H1 (cell line): ENCODE measurements around the gene CNOT2.

Experiments used
- CTBP2 ChIP-seq: IDR thresholded peaks from 2 replicates; pipeline ENCODE4 v1.7.0; 2011; ENCODE audit warnings: borderline replicate concordance, mild to moderate bottlenecking, moderate library complexity, mixed read lengths, low read length; ENCODE audit not compliant: insufficient read depth, insufficient read length
- EP300 ChIP-seq, 2 experiments: IDR thresholded peaks; 1 replicate in 1 of 2; 2 replicates in 1 of 2; pipeline ENCODE4 v1.6.1; 2011 to 2012; ENCODE audit warnings: low read depth in 2 of 2, low read length in 2 of 2, mild to moderate bottlenecking in 2 of 2, borderline replicate concordance in 1 of 2, inconsistent platforms in 1 of 2, moderate library complexity in 1 of 2
- EZH2 ChIP-seq: fragments of 200-600 bp; sonication (generic); IDR thresholded peaks from 2 replicates; pipeline ENCODE4 v1.7.1; 2012; ENCODE audit warnings: low read depth, mild to moderate bottlenecking, moderate library complexity, low read length, inconsistent platforms; ENCODE audit not compliant: severe bottlenecking
- KDM1A ChIP-seq: fragments of 200-600, 300-600 bp; sonication (generic); IDR thresholded peaks from 2 replicates; pipeline ENCODE4 v1.7.1; 2016; ENCODE audit warnings: mild to moderate bottlenecking, low read length, borderline replicate concordance
- POLR2A ChIP-seq, 2 experiments: IDR thresholded peaks; 1 replicate in 1 of 2; 2 replicates in 1 of 2; pipeline ENCODE4 v1.6.1; 2011; ENCODE audit warnings: low read depth in 2 of 2, low read length in 2 of 2, mild to moderate bottlenecking in 2 of 2; ENCODE audit errors: control extremely low read depth in 1 of 2
- POLR2AphosphoS5 ChIP-seq: IDR thresholded peaks from 2 replicates; pipeline ENCODE4 v1.6.1; 2011; ENCODE audit warnings: low read depth, low read length
- RXRA ChIP-seq: IDR thresholded peaks from 2 replicates; pipeline ENCODE4 v1.6.1; 2011; ENCODE audit warnings: low read depth, mild to moderate bottlenecking, low read length, moderate library complexity; ENCODE audit not compliant: insufficient read depth
- TAF1 ChIP-seq: IDR thresholded peaks from 2 replicates; pipeline ENCODE4 v1.6.1; 2011; ENCODE audit warnings: mild to moderate bottlenecking, low read depth, low read length
- TCF12 ChIP-seq: IDR thresholded peaks from 2 replicates; pipeline ENCODE4 v1.6.1; 2011; ENCODE audit warnings: low read depth, mild to moderate bottlenecking, low read length
- ZNF274 ChIP-seq: IDR thresholded peaks from 2 replicates; pipeline ENCODE4 v1.7.0; 2012; ENCODE audit warnings: low read length, borderline replicate concordance; ENCODE audit errors: extremely low read depth
- TF ChIP-seq, protein P1 (sequence below), 3 experiments: IDR thresholded peaks; 1 replicate in 2 of 3; 2 replicates in 1 of 3; pipeline versions ENCODE4 v1.5.1 to v1.6.1; 2011; ENCODE audit warnings: low read length in 3 of 3, mild to moderate bottlenecking in 3 of 3, inconsistent platforms in 2 of 3, low read depth in 1 of 3, moderate library complexity in 1 of 3; ENCODE audit not compliant: insufficient read depth in 1 of 3; ENCODE audit errors: control extremely low read depth in 1 of 3
- TF ChIP-seq, protein P2 (sequence below): IDR thresholded peaks from 2 replicates; pipeline ENCODE4 v1.6.1; 2011; ENCODE audit warnings: low read depth, mild to moderate bottlenecking, low read length; ENCODE audit not compliant: insufficient read depth

- TF ChIP-seq POLR2A (IDR thresholded peaks at IDR 0.05; ENCODE audit: control extremely low read depth in 1 of 2, low read depth in 2 of 2, low read length in 2 of 2) (no peak), TAF1 (no peak), EZH2 (no peak), POLR2AphosphoS5 (no peak), EP300 (IDR thresholded peaks at IDR 0.05; ENCODE audit: borderline replicate concordance in 1 of 2, low read depth in 2 of 2, low read length in 2 of 2) (no peak), CTBP2 (no peak), KDM1A (no peak), TCF12 (no peak), ZNF274 (no peak), RXRA (no peak)
- TF ChIP-seq, protein P1, sequence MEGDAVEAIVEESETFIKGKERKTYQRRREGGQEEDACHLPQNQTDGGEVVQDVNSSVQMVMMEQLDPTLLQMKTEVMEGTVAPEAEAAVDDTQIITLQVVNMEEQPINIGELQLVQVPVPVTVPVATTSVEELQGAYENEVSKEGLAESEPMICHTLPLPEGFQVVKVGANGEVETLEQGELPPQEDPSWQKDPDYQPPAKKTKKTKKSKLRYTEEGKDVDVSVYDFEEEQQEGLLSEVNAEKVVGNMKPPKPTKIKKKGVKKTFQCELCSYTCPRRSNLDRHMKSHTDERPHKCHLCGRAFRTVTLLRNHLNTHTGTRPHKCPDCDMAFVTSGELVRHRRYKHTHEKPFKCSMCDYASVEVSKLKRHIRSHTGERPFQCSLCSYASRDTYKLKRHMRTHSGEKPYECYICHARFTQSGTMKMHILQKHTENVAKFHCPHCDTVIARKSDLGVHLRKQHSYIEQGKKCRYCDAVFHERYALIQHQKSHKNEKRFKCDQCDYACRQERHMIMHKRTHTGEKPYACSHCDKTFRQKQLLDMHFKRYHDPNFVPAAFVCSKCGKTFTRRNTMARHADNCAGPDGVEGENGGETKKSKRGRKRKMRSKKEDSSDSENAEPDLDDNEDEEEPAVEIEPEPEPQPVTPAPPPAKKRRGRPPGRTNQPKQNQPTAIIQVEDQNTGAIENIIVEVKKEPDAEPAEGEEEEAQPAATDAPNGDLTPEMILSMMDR (IDR thresholded peaks at IDR 0.05; ENCODE audit: control extremely low read depth in 1 of 3, insufficient read depth in 1 of 3, low read depth in 1 of 3, low read length in 3 of 3) = no peak
- TF ChIP-seq, protein P2, sequence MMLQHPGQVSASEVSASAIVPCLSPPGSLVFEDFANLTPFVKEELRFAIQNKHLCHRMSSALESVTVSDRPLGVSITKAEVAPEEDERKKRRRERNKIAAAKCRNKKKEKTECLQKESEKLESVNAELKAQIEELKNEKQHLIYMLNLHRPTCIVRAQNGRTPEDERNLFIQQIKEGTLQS = no peak
Measured at GRCh38 chr12:70389678-70390077, 146.4 kb downstream of the CNOT2 start.
